T-helper 2 cell treated with Interferon-gamma antibody and Interleukin-4, amounts not matched to agents 100 ng/mL and 5 ng/mL, for 36 hours (primary cell): ENCODE data around the gene ALPI. TPM values are rescaled to one million over a fixed set of nuclear protein-coding genes. Genes with fewer than 3 reads are reported as not detected.
"Not testable (repeated sequence)": the region's sequence is repeated elsewhere in the genome, so short reads cannot be mapped to it uniquely, and the experiment has no call there.

Experiments used
- intact Hi-C: fragments of 100-400 bp; cut with micrococcal nuclease; formaldehyde crosslinking; loops from one replicate; pipeline ENCODE4 v1.15.1; 2023
- total RNA-seq: library from RNA; stranded (reverse); gene quantifications from 2 replicates; pipeline ENCODE4 v1.2.3, GENCODE V29; 2022

ALPI gene
- total RNA-seq, result not detected in 2 replicates

- intact Hi-C loops, result no loop called here
Measured at GRCh38 chr2:232455426-232456255, at the start of gene ALPI. Gene ALPI (plus strand): TSS chr2:232456153. CDS start chr2:232456200, 47 bp downstream.

GRCh38 chr2:232406556-232407310 lies 49.2 kb upstream of the ALPI start, which contains the start of gene ALPG:
Gene ALPG (plus strand): TSS chr2:232406844. CDS start chr2:232406895, 51 bp downstream.
- intact Hi-C loops, result no loop called here

DNA sequence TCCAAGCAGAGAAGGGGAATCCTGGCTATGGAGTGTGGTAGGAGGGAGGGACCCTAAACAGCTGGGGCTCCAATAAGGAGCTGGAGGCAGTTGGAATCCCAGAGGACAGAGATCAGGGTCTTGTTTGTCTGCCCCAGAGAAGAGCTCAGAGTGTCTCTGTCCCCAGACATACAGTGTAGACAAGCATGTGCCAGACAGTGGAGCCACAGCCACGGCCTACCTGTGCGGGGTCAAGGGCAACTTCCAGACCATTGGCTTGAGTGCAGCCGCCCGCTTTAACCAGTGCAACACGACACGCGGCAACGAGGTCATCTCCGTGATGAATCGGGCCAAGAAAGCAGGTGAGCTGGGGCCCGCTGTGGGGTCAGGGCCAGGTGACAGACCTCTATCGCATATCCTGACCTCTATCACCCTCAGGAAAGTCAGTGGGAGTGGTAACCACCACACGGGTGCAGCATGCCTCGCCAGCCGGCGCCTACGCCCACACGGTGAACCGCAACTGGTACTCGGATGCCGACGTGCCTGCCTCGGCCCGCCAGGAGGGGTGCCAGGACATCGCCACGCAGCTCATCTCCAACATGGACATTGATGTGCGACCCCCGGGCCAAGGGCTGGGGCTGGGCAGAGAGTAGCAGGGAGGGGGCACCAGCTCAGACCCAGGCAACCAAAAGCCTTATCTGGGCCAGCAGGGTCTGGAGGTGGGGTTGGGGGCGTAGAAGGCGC lies 48.4 kb upstream of the ALPI start:
- intact Hi-C loops, result not testable (repeated sequence)

DNA sequence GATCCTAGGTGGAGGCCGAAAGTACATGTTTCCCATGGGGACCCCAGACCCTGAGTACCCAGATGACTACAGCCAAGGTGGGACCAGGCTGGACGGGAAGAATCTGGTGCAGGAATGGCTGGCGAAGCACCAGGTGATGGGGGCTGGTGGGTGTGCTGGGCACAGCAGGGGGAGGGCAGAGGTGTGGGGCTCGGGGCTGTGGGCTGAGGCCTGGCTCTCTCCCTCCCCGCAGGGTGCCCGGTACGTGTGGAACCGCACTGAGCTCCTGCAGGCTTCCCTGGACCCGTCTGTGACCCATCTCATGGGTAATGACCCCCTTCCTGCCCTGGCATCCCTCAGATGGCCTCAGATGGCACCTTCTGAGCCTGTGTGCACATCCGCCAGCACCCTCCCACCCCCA lies 47.7 kb upstream of the ALPI start:
- intact Hi-C loops, result not testable (repeated sequence)

DNA sequence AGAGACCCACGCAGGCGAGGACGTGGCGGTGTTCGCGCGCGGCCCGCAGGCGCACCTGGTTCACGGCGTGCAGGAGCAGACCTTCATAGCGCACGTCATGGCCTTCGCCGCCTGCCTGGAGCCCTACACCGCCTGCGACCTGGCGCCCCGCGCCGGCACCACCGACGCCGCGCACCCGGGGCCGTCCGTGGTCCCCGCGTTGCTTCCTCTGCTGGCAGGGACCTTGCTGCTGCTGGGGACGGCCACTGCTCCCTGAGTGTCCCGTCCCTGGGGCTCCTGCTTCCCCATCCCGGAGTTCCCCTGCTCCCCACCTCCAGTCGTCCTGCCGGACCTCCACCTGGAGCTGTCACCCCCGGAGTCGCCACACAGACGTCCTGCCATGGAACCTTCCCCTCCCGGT lies 46.3 kb upstream of the ALPI start:
- intact Hi-C loops, result not testable (repeated sequence)

DNA sequence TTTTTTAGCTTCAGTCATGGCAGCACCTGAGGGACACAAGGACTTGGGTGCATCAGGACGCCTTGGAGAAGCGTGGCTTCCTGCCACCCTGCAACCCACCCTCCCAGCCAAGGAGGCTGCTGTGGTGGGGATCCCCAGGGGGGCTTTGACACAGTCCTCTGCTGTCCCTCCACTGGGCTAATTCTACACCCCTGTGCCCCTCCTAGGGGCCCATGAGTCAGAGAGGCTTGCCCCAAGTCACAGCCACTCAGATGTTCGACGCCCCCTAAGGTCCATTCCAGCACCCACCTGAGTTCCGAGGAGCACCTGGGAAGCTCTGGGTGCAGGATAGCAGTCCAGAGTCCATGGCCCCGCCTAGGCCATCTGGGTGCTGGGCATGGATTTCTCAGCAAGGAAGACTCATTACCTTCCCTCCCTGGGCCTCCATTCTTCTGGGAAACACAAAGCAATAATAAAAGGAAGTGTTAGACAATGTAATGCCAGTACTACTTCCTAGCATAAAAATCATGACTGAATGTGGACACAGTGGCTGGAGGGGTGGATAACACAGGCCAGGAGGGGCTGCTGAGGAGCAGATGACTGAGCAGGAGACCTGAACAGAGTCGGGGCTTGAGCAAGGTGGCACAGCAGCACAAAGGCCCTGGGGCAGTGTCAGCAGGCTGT lies 45.6 kb upstream of the ALPI start:
- intact Hi-C loops, result no loop called here

GRCh38 chr2:232411901-232412629 lies 43.9 kb upstream of the ALPI start:
- intact Hi-C loops, result no loop called here

DNA sequence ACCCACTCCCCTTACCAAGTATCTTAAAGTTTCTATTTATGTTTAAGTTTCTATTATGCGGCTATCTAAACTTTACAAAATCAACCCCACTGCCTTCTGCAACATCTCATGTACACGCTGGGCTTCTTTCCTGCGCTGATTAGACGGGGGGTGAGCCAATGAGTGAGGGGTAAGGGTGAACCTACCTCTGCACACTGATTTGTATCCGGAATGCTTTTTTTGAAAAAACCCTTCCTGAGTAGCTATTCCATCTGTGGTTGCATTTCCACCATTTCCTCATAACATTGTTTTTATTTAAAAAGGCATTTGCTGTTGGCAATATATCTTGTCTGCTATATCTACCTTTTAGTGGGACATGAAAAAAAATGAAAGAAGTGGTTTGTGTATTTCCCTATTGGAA lies 43.0 kb upstream of the ALPI start:
- intact Hi-C loops, result no loop called here

DNA sequence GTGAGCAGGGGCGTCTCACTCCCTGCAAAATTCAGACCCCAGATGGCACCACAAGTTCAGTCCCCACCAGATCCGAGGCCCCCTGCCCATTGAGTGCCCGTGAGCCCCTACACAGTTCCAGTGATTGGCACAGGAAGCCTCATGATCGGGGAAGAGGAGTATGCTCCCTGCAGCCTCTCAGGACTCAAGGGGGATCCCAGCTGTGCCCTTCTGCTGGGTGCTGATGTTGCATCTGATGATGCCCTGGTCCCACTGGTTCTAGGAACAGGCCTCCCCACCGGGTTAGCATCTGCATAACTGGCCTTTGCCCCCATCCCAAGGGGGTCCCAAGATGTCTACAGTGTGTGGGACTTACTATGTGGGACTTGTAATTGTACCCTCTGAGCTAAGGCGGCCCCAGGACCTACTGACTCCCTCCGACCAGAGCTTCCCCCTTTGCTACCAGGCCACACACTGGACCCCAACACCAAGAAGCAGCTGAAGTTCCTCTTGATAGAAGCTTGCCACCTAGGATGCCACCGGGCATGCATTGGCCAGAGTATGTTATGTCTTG lies 40.7 kb upstream of the ALPI start:
- intact Hi-C loops, result no loop called here

- intact Hi-C loops, result no loop called here
Measured at GRCh38 chr2:232415736-232416520, 40.0 kb upstream of the ALPI start.

DNA sequence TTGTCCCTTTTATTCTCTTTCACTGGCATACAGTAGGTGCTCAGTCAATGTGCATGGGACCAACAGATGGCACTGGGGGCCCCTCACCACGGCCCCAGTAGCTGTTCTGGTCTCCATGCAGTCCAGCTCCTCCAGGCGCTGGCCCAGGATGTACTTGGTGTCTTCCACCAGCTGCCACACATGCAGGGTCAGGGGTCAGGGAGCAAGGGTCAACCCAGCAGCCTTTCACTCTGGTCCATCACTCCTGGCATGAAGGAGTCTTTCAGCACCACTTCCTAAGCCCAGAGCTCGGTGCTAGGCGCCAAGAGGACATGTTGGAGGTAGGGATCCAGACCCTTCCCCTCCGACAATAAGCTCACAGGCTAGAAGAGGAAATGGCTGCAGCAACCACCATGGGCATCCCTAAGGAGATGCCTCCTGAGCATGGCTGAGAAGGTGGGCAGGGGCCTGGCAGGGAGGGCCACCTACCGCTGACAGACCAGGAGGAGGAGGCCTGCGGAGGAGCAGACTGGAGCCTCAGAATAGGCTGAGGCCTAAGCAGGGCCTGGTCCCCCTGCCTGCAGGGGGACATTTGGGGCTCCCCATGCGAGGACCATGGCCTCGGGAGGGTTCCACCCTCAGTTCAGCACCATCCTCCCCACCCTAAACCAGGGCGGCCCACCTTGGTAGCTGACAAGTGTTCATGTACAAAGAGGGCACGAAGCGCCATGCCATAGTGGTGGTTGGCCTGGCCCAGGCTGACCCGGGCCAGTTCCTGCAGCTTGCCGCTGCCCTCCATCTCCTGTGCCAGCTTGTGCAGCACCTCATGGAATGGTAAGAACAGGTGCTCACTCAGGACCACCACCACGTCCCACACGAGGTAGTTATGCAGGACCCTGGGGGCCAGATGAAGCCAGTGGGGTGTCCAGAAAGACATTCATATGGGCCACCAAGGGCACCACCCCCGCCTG lies 39.2 kb upstream of the ALPI start:
- intact Hi-C loops, result no loop called here

DNA sequence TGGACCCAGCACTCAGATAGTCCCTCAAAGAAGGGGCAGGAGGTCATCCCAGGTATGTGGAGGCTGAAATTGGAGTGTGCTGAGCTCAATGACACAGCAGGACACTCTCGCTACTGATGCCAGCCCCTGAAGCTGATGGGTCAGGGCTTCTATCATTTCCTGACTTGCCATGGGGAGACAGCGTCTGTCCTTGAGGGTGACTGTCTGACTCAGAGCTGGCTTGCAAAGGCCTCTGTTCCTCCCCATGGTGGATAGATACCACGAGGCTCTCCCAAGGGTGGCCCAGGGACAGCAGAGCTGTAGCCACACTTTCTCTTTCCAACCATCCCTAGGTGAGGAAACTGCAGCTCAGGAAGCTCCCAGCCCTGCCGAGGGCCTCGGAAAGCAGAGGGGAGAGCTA lies 38.5 kb upstream of the ALPI start:
- intact Hi-C loops, result no loop called here

GRCh38 chr2:232418056-232418455 lies 37.9 kb upstream of the ALPI start:
- intact Hi-C loops, result no loop called here

- intact Hi-C loops, result no loop called here
Measured at GRCh38 chr2:232418466-232419244, 37.3 kb upstream of the ALPI start.

- intact Hi-C loops, result no loop called here
Measured at GRCh38 chr2:232419245-232420072, 36.5 kb upstream of the ALPI start.

DNA sequence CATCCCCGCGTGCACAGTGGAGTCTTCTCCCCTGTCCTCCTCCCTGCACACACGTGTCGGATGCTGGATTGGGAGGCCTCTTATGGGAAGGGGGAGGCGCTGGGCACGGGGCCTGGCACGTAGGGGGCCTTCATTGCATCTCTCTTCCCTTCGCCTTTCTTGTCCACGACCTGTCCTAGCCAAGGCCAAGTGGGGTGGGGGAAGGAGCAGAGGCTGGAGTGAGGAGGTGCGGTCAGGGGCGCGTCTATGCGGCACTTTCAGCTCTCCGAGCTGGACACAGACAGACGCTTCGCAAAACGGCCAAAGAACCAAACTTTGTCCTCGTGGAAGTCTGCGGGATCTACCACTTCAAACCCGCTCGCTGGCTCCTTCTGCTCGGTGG lies 35.9 kb upstream of the ALPI start:
- intact Hi-C loops, result no loop called here
